Liver (tissue), 9 donors: ENCODE data around the gene ENO4. TPM values are rescaled to one million over a fixed set of nuclear protein-coding genes. Genes with fewer than 3 reads are reported as not detected.

Experiments
- DNase-seq: peaks from one replicate; pipeline ENCODE4 v3.0.0-alpha.2; 2017; ENCODE audit warnings: low spot score
- H3K27ac ChIP-seq, 2 donors: one replicate each; pipeline ENCODE4 v1.7.0; 2013; ENCODE audit warnings: inconsistent platforms in 2 of 2, low read length in 2 of 2, control low read depth in 1 of 2, low read depth in 1 of 2, mild to moderate bottlenecking in 1 of 2
- H3K27me3 ChIP-seq, 4 donors: one replicate each; pipeline versions ENCODE4 v1.6.1 to v1.7.0; 2013; ENCODE audit warnings: low read length in 3 of 4, inconsistent platforms in 1 of 4, mild to moderate bottlenecking in 1 of 4, moderate library complexity in 1 of 4; ENCODE audit not compliant: control insufficient read depth in 4 of 4, insufficient read depth in 4 of 4
- H3K36me3 ChIP-seq, 4 donors: one replicate each; pipeline versions ENCODE4 v1.6.1 to v1.7.0; 2013; ENCODE audit warnings: low read length in 3 of 4, mild to moderate bottlenecking in 3 of 4, low read depth in 1 of 4, moderate library complexity in 1 of 4; ENCODE audit not compliant: control insufficient read depth in 4 of 4, insufficient read depth in 3 of 4
- H3K4me1 ChIP-seq, 4 donors: one replicate each; pipeline versions ENCODE4 v1.6.1 to v1.7.0; 2013; ENCODE audit warnings: low read length in 3 of 4, mild to moderate bottlenecking in 3 of 4, moderate library complexity in 1 of 4; ENCODE audit not compliant: control insufficient read depth in 4 of 4, insufficient read depth in 4 of 4
- H3K4me3 ChIP-seq, 3 donors: one replicate each; pipeline versions ENCODE4 v1.6.1 to v1.7.0; 2013; ENCODE audit warnings: low read length in 3 of 3, control low read depth in 1 of 3, low read depth in 1 of 3, mild to moderate bottlenecking in 1 of 3
- H3K9ac ChIP-seq, 2 donors: one replicate each; pipeline ENCODE4 v1.7.0; 2013; ENCODE audit warnings: low read length in 2 of 2, mild to moderate bottlenecking in 2 of 2, moderate library complexity in 2 of 2, control low read depth in 1 of 2, low read depth in 1 of 2
- H3K9me3 ChIP-seq, 4 donors: one replicate each; pipeline versions ENCODE4 v1.6.1 to v1.7.0; 2013; ENCODE audit warnings: low read length in 3 of 4; ENCODE audit not compliant: control insufficient read depth in 4 of 4
- EGR1 ChIP-seq, 2 donors: IDR thresholded peaks; 2 replicates each; pipeline ENCODE4 v1.6.1; 2016 to 2018; ENCODE audit warnings: antibody characterized with exemption in 2 of 2, low read depth in 2 of 2
- FOXA1 ChIP-seq: IDR thresholded peaks from 2 replicates; pipeline ENCODE4 v1.6.1; 2016; ENCODE audit warnings: antibody characterized with exemption
- FOXA2 ChIP-seq: IDR thresholded peaks from 2 replicates; pipeline ENCODE4 v1.6.1; 2016; ENCODE audit warnings: antibody characterized with exemption
- GABPA ChIP-seq, 2 donors: IDR thresholded peaks in 1 of 2; conservative IDR thresholded peaks in 1 of 2; 2 replicates each; pipeline ENCODE4 v1.6.1; 2016; ENCODE audit warnings: antibody characterized with exemption in 2 of 2, mild to moderate bottlenecking in 1 of 2, moderate library complexity in 1 of 2
- HNF4A ChIP-seq, 2 donors: conservative IDR thresholded peaks; 2 replicates each; pipeline ENCODE4 v1.6.1; 2016; ENCODE audit warnings: antibody characterized with exemption in 2 of 2, mild to moderate bottlenecking in 2 of 2
- HNF4G ChIP-seq: IDR thresholded peaks from 2 replicates; pipeline ENCODE4 v1.6.1; 2016; ENCODE audit warnings: antibody characterized with exemption
- JUND ChIP-seq, 2 donors: IDR thresholded peaks; 2 replicates each; pipeline ENCODE4 v1.6.1; 2016; ENCODE audit warnings: antibody characterized with exemption in 2 of 2
- NR2F2 ChIP-seq: IDR thresholded peaks from 2 replicates; pipeline ENCODE4 v1.6.1; 2016; ENCODE audit warnings: antibody characterized with exemption
- RAD21 ChIP-seq, 2 donors: IDR thresholded peaks; 2 replicates each; pipeline ENCODE4 v1.6.1; 2016; ENCODE audit warnings: antibody characterized with exemption in 2 of 2, mild to moderate bottlenecking in 2 of 2
- RXRA ChIP-seq, 2 donors: IDR thresholded peaks; 2 replicates each; pipeline ENCODE4 v1.6.1; 2017 to 2018; ENCODE audit warnings: antibody characterized with exemption in 2 of 2, mild to moderate bottlenecking in 1 of 2
- SP1 ChIP-seq: IDR thresholded peaks from 2 replicates; pipeline ENCODE4 v1.6.1; 2018; ENCODE audit warnings: antibody characterized with exemption, mild to moderate bottlenecking
- TAF1 ChIP-seq: conservative IDR thresholded peaks from 2 replicates; pipeline ENCODE4 v1.6.1; 2016; ENCODE audit warnings: antibody characterized with exemption, mild to moderate bottlenecking
- YY1 ChIP-seq: IDR thresholded peaks from 2 replicates; pipeline ENCODE4 v1.6.1; 2016; ENCODE audit warnings: antibody characterized with exemption, mild to moderate bottlenecking
- WGBS: extraction: QIAGEN DNeasy Blood & Tissue Kit; methylation state at CpG from one replicate; pipeline ENCODE4 v1.1.7; 2013; 5-methylcytosine and 5-hydroxymethylcytosine counted together
- polyA plus RNA-seq, 2 donors: library from polyadenylated mRNA; stranded (reverse) in 1 of 2; unstranded in 1 of 2; fragments of 200-250 nt in 1 of 2; fragments of >200 nt in 1 of 2; fragmentation: Nextera tagmentation in 1 of 2; extraction: Ambion mirVana in 1 of 2; gene quantifications; one replicate each; pipeline versions ENCODE4 v1.2.1 to v1.2.3, GENCODE V29; 2013 to 2015
- total RNA-seq, 2 donors: library from RNA; depleted of rRNA; stranded (reverse); fragments of >200 nt; gene quantifications; one replicate each; pipeline ENCODE4 v1.2.3, GENCODE V29; 2014
- TF ChIP-seq, protein P1 (sequence below): IDR thresholded peaks from 2 replicates; pipeline ENCODE4 v1.6.1; 2016; ENCODE audit warnings: antibody characterized with exemption
- TF ChIP-seq, protein P2 (sequence below): IDR thresholded peaks from 2 replicates; pipeline ENCODE4 v1.6.1; 2016; ENCODE audit warnings: antibody characterized with exemption
- TF ChIP-seq, protein P3 (sequence below): IDR thresholded peaks from 2 replicates; pipeline ENCODE4 v1.6.1; 2016; ENCODE audit warnings: antibody characterized with exemption
- TF ChIP-seq, protein P4 (sequence below): fragments of 150-350 bp; IDR thresholded peaks from 2 replicates; pipeline ENCODE4 v1.5.1; 2017; ENCODE audit warnings: improper control_type of control experiment, low read depth, low read length; ENCODE audit not compliant: missing input control
- TF ChIP-seq, protein P5 (sequence below): IDR thresholded peaks from 2 replicates; pipeline ENCODE4 v1.6.1; 2016; ENCODE audit warnings: antibody characterized with exemption, mild to moderate bottlenecking
- donor health status: healthy.
- donor health status: healthy.
- donor health status: healthy.
- donor health status: healthy.
- donor health status: healthy.

ENO4 gene
- total and polyA plus RNA-seq, 4 donors = 0.03 to 0.19 (median 0.10) TPM

GRCh38 chr10:116815641-116816415 is 33.5 kb upstream of the ENO4 start:
- Histone ChIP-seq H3K9me3 (no peaks in the 10 kb centered on the region), H3K9ac (no peak overlapping the region), H3K4me3 (no peak overlapping the region), H3K27me3 (peaks cover 0 to 3% (median 1%) of the 10 kb centered on the region in 4 donors), H3K36me3 (no peaks in the 10 kb centered on the region), H3K4me1 (peaks cover 0 to 2% (median 0%) of the 10 kb centered on the region in 4 donors), H3K27ac (no peak overlapping the region)
- WGBS = 74% methylated on average over 18 of the region's 18 CpGs
- no peak for TF ChIP-seq EGR1 (IDR thresholded peaks at IDR 0.05; ENCODE audit: low read depth in 2 of 2)
- TF ChIP-seq FOXA1 = no peak
- DNase-seq = no peak

DNA sequence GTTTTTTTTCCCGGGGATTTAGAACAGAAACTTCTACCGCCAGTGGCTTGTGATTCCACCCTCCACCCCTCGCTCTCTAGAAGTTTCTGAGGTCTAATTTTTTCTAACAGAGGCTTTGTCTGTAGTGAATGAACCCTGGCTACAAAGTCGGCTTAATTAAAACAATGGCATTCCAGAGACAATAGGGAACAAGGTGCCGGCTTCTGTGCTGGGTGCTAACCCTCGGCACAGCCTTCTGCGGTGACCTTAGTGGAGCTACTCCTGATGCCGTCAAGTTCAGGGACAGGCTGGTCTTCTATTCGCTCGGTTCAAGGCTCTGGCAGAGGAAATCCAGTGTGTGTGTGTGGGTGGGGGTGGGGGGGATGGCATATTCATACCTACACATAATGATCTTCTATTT is 32.1 kb upstream of the ENO4 start:
- DNase-seq = no peak
- Histone ChIP-seq H3K27ac (no peak overlapping the region), H3K9me3 (no peaks in the 10 kb centered on the region), H3K27me3 (peaks cover 0 to 3% (median 0%) of the 10 kb centered on the region in 4 donors), H3K36me3 (no peaks in the 10 kb centered on the region), H3K9ac (no peak overlapping the region), H3K4me3 (no peak overlapping the region), H3K4me1 (peaks cover 0 to 2% (median 0%) of the 10 kb centered on the region in 4 donors)
- 56% methylated on average over 10 of the region's 10 CpGs for WGBS
- TF ChIP-seq FOXA2 (no peak), JUND (IDR thresholded peaks at IDR 0.05) (no peak), HNF4G (no peak)

GRCh38 chr10:116817780-116818343 is 31.4 kb upstream of the ENO4 start:
- H3K9me3 ChIP-seq = no peaks in the 10 kb centered on the region
- H3K27ac ChIP-seq = no peak overlapping the region
- no peak overlapping the region for H3K9ac ChIP-seq
- peaks cover 0 to 3% (median 0%) of the 10 kb centered on the region in 4 donors for H3K27me3 ChIP-seq
- 76% methylated on average over 8 of the region's 8 CpGs for WGBS
- no peak for DNase-seq
- H3K4me1 ChIP-seq = peaks cover 0 to 2% (median 0%) of the 10 kb centered on the region in 4 donors
- no peak overlapping the region for H3K4me3 ChIP-seq
- no peak for TF ChIP-seq FOXA1
- no peak for TF ChIP-seq SP1
- TF ChIP-seq EGR1 (IDR thresholded peaks at IDR 0.05; ENCODE audit: low read depth in 2 of 2) = no peak
- TF ChIP-seq JUND (IDR thresholded peaks at IDR 0.05) = no peak
- no peak for TF ChIP-seq RAD21 (IDR thresholded peaks at IDR 0.05)
- TF ChIP-seq, protein P1, sequence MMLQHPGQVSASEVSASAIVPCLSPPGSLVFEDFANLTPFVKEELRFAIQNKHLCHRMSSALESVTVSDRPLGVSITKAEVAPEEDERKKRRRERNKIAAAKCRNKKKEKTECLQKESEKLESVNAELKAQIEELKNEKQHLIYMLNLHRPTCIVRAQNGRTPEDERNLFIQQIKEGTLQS = no peak
- no peak for TF ChIP-seq TAF1
- TF ChIP-seq GABPA (IDR thresholded peaks at IDR 0.05 in 1 of 2, conservative IDR thresholded peaks at IDR 0.05 in 1 of 2) = no peak
- no peak for TF ChIP-seq YY1
- TF ChIP-seq FOXA2 = no peak
- TF ChIP-seq HNF4A (conservative IDR thresholded peaks at IDR 0.05) = no peak
- TF ChIP-seq, protein P2, sequence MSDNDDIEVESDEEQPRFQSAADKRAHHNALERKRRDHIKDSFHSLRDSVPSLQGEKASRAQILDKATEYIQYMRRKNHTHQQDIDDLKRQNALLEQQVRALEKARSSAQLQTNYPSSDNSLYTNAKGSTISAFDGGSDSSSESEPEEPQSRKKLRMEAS = no peak
- TF ChIP-seq NR2F2 = no peak
- TF ChIP-seq, protein P3, sequence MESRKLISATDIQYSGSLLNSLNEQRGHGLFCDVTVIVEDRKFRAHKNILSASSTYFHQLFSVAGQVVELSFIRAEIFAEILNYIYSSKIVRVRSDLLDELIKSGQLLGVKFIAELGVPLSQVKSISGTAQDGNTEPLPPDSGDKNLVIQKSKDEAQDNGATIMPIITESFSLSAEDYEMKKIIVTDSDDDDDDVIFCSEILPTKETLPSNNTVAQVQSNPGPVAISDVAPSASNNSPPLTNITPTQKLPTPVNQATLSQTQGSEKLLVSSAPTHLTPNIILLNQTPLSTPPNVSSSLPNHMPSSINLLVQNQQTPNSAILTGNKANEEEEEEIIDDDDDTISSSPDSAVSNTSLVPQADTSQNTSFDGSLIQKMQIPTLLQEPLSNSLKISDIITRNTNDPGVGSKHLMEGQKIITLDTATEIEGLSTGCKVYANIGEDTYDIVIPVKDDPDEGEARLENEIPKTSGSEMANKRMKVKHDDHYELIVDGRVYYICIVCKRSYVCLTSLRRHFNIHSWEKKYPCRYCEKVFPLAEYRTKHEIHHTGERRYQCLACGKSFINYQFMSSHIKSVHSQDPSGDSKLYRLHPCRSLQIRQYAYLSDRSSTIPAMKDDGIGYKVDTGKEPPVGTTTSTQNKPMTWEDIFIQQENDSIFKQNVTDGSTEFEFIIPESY = no peak
- no peak for TF ChIP-seq HNF4G
- TF ChIP-seq RXRA (IDR thresholded peaks at IDR 0.05) = no peak
- TF ChIP-seq, protein P4, sequence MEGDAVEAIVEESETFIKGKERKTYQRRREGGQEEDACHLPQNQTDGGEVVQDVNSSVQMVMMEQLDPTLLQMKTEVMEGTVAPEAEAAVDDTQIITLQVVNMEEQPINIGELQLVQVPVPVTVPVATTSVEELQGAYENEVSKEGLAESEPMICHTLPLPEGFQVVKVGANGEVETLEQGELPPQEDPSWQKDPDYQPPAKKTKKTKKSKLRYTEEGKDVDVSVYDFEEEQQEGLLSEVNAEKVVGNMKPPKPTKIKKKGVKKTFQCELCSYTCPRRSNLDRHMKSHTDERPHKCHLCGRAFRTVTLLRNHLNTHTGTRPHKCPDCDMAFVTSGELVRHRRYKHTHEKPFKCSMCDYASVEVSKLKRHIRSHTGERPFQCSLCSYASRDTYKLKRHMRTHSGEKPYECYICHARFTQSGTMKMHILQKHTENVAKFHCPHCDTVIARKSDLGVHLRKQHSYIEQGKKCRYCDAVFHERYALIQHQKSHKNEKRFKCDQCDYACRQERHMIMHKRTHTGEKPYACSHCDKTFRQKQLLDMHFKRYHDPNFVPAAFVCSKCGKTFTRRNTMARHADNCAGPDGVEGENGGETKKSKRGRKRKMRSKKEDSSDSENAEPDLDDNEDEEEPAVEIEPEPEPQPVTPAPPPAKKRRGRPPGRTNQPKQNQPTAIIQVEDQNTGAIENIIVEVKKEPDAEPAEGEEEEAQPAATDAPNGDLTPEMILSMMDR = no peak
- TF ChIP-seq, protein P5, sequence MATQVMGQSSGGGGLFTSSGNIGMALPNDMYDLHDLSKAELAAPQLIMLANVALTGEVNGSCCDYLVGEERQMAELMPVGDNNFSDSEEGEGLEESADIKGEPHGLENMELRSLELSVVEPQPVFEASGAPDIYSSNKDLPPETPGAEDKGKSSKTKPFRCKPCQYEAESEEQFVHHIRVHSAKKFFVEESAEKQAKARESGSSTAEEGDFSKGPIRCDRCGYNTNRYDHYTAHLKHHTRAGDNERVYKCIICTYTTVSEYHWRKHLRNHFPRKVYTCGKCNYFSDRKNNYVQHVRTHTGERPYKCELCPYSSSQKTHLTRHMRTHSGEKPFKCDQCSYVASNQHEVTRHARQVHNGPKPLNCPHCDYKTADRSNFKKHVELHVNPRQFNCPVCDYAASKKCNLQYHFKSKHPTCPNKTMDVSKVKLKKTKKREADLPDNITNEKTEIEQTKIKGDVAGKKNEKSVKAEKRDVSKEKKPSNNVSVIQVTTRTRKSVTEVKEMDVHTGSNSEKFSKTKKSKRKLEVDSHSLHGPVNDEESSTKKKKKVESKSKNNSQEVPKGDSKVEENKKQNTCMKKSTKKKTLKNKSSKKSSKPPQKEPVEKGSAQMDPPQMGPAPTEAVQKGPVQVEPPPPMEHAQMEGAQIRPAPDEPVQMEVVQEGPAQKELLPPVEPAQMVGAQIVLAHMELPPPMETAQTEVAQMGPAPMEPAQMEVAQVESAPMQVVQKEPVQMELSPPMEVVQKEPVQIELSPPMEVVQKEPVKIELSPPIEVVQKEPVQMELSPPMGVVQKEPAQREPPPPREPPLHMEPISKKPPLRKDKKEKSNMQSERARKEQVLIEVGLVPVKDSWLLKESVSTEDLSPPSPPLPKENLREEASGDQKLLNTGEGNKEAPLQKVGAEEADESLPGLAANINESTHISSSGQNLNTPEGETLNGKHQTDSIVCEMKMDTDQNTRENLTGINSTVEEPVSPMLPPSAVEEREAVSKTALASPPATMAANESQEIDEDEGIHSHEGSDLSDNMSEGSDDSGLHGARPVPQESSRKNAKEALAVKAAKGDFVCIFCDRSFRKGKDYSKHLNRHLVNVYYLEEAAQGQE = no peak
- no peaks in the 10 kb centered on the region for H3K36me3 ChIP-seq
